Measurements from ENCODE around the gene OLIG2.

OLIG2 gene

DNA sequence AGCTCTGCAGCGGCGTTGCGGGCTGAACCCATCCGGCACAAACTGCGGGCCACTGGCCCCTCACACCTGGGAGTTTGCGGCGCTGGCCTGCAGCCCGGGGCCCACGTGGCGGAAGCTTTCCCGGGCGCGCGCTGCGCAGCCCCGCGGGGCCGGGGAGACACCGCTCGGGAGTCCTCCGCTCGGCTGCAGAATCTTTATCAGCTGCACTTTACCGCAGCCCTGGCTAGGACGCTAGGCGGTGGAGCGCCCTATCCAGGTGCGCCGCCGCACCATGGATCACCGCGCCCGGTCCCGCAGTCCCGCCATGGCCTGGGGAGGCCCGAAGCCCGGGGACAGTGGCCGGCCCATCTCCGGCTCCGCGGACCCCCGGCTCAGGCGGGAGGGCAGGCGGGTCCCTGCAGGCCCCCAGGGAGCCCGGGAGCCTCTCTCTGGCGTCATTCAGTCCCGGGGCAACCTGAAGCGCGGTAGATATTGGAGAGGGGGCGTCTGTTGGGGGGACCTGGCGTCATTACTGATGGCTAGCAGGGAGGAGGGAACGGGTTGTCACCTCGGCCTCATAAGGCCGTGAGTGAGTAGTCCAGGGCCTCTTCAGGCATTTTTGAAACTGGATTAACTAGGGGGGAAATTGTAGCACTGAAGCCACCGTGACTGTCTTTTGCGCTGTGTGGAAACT lies 5.7 kb upstream of the OLIG2 start:
- DNase-seq (ENCODE audit: low read depth): no peak

DNA sequence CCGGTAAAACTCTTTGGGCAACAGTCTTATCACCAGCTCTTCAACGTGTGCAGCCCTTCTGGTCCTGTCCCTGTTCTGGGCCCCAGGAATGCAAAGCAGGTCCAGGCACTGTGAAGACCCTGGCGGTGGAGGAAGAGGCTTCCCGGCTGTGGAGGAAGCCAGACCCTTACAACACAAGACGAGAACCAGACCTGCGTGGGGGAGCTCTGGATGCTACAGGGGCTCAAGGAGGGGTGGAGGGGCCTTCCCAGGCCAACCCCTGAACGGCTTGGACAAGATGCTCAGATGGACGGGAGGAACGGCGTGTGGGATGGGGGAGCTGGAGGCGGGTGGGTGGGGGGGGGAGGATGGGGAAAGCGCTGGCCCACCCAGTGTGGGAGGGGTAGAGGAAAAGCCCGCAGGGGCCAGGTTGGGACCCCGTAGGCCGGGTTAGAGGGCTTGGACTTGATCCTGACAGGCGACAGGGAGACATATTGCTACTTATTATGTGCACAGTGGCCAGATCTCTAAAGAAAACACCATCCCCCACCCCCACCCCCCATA lies 5.1 kb upstream of the OLIG2 start:
- DNase-seq (ENCODE audit: low read depth): no peak

DNA sequence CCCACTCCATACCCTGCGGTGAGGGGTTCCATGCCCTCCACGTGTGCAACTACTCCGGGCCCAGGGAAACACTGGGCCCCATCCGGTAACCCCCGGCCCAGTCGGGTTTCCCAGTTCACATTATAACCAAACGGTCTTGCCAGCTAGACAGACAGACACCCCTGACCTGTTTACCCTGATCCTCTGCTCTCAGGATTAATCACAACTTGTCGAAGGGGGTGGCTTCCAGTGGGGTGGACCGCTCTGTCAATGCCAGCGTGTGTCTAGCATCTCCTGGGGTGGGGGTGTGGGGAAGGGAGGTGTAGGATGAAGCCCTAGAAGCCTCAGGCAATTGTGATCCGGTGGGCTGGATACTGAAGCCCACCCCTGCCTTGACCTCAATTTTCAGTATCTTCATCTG lies 4.6 kb upstream of the OLIG2 start:
- DNase-seq (ENCODE audit: low read depth): no peak

DNA sequence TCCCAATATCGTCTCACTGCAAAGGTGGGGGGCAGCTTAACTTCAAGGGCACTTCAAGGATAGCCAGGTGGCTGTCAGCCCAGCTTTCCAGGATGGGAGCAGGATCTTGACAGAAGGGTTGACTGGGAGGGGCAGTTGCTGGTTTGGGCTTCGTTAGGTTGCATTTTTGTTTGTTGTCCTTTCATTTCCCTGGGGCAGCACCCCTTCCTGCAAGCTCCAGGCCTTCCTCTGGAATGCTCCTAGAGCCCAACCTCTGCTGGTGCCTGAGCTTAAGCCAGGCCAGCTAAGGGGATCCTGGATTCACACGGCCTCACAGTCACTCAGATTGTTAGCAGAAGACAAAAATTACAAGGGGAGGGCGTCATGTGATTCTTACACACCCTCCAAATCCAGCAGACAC lies 4.1 kb upstream of the OLIG2 start:
- DNase-seq (ENCODE audit: low read depth): no peak

DNA sequence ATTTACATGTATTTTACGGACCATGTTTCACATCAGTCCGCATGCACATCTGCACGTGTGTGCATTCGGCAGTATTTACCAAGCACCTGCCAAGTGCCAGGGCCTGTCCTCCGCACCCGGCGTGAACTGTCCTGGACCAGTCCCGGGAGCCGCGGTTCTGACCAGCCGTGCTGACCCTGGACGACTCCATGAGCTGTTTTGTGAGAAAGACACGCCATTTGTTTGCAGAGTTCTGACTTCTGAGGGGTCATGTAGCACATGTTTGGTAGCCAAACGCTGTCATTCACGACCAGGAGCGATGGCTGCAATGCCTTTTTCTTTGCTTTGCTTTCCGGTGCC lies 3.3 kb upstream of the OLIG2 start:
- DNase-seq (ENCODE audit: low read depth): no peak

DNA sequence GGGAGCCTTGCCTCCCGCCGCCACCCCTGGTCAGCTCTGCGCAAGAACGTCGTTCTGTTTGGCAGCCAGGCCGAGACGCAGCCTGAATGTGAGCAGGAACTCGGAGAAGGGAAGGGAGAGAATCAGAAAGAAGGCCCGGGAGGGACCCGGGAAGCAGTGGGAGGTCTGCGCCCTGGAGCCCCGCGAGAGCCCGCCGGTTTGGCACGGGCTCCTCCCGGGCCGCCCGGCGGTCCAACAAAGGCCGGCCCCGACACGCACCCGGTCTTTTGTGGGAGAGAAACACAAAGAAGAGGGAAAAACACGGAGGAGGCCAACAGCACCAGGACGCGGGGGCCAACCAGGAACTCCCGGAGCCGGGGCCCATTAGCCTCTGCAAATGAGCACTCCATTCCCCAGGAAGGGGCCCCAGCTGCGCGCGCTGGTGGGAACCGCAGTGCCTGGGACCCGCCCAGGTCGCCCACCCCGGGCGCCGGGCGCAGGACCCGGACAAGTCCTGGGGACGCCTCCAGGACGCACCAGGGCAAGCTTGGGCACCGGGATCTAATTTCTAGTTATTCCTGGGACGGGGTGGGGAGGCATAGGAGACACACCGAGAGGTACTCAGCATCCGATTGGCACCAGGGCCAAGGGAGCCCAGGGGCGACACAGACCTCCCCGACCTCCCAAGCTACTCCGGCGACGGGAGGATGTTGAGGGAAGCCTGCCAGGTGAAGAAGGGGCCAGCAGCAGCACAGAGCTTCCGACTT lies 2.7 kb upstream of the OLIG2 start:
- DNase-seq (ENCODE audit: low read depth): no peak

DNA sequence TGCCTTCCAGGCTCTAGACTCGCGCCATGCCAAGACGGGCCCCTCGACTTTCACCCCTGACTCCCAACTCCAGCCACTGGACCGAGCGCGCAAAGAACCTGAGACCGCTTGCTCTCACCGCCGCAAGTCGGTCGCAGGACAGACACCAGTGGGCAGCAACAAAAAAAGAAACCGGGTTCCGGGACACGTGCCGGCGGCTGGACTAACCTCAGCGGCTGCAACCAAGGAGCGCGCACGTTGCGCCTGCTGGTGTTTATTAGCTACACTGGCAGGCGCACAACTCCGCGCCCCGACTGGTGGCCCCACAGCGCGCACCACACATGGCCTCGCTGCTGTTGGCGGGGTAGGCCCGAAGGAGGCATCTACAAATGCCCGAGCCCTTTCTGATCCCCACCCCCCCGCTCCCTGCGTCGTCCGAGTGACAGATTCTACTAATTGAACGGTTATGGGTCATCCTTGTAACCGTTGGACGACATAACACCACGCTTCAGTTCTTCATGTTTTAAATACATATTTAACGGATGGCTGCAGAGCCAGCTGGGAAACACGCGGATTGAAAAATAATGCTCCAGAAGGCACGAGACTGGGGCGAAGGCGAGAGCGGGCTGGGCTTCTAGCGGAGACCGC lies 2.0 kb upstream of the OLIG2 start:
- DNase-seq (ENCODE audit: low read depth): no peak

DNA sequence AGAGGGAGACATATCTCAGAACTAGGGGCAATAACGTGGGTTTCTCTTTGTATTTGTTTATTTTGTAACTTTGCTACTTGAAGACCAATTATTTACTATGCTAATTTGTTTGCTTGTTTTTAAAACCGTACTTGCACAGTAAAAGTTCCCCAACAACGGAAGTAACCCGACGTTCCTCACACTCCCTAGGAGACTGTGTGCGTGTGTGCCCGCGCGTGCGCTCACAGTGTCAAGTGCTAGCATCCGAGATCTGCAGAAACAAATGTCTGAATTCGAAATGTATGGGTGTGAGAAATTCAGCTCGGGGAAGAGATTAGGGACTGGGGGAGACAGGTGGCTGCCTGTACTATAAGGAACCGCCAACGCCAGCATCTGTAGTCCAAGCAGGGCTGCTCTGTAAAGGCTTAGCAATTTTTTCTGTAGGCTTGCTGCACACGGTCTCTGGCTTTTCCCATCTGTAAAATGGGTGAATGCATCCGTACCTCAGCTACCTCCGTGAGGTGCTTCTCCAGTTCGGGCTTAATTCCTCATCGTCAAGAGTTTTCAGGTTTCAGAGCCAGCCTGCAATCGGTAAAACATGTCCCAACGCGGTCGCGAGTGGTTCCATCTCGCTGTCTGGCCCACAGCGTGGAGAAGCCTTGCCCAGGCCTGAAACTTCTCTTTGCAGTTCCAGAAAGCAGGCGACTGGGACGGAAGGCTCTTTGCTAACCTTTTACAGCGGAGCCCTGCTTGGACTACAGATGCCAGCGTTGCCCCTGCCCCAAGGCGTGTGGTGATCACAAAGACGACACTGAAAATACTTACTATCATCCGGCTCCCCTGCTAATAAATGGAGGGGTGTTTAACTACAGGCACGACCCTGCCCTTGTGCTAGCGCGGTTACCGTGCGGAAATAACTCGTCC lies 1.3 kb upstream of the OLIG2 start:
- DNase-seq (ENCODE audit: low read depth): no peak

DNA sequence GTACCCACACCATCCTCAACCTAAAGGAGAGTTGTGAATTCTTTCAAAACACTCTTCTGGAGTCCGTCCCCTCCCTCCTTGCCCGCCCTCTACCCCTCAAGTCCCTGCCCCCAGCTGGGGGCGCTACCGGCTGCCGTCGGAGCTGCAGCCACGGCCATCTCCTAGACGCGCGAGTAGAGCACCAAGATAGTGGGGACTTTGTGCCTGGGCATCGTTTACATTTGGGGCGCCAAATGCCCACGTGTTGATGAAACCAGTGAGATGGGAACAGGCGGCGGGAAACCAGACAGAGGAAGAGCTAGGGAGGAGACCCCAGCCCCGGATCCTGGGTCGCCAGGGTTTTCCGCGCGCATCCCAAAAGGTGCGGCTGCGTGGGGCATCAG lies 638 bp upstream of the OLIG2 start:
- no peak for DNase-seq (ENCODE audit: low read depth)

DNA sequence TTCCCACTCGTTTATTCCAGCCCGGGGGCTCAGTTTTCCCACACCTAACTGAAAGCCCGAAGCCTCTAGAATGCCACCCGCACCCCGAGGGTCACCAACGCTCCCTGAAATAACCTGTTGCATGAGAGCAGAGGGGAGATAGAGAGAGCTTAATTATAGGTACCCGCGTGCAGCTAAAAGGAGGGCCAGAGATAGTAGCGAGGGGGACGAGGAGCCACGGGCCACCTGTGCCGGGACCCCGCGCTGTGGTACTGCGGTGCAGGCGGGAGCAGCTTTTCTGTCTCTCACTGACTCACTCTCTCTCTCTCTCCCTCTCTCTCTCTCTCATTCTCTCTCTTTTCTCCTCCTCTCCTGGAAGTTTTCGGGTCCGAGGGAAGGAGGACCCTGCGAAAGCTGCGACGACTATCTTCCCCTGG lies 716 bp downstream of the OLIG2 start:
- DNase-seq (ENCODE audit: low read depth): no peak

DNA sequence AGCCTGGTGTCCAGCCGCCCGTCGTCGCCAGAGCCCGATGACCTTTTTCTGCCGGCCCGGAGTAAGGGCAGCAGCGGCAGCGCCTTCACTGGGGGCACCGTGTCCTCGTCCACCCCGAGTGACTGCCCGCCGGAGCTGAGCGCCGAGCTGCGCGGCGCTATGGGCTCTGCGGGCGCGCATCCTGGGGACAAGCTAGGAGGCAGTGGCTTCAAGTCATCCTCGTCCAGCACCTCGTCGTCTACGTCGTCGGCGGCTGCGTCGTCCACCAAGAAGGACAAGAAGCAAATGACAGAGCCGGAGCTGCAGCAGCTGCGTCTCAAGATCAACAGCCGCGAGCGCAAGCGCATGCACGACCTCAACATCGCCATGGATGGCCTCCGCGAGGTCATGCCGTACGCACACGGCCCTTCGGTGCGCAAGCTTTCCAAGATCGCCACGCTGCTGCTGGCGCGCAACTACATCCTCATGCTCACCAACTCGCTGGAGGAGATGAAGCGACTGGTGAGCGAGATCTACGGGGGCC lies 1.2 kb downstream of the OLIG2 start:
- no peak for DNase-seq (ENCODE audit: low read depth)

DNA sequence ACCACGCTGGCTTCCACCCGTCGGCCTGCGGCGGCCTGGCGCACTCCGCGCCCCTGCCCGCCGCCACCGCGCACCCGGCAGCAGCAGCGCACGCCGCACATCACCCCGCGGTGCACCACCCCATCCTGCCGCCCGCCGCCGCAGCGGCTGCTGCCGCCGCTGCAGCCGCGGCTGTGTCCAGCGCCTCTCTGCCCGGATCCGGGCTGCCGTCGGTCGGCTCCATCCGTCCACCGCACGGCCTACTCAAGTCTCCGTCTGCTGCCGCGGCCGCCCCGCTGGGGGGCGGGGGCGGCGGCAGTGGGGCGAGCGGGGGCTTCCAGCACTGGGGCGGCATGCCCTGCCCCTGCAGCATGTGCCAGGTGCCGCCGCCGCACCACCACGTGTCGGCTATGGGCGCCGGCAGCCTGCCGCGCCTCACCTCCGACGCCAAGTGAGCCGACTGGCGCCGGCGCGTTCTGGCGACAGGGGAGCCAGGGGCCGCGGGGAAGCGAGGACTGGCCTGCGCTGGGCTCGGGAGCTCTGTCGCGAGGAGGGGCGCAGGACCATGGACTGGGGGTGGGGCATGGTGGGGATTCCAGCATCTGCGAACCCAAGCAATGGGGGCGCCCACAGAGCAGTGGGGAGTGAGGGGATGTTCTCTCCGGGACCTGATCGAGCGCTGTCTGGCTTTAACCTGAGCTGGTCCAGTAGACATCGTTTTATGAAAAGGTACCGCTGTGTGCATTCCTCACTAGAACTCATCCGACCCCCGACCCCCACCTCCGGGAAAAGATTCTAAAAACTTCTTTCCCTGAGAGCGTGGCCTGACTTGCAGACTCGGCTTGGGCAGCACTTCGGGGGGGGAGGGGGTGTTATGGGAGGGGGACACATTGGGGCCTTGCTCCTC lies 1.9 kb downstream of the OLIG2 start:
- DNase-seq (ENCODE audit: low read depth): no peak

DNA sequence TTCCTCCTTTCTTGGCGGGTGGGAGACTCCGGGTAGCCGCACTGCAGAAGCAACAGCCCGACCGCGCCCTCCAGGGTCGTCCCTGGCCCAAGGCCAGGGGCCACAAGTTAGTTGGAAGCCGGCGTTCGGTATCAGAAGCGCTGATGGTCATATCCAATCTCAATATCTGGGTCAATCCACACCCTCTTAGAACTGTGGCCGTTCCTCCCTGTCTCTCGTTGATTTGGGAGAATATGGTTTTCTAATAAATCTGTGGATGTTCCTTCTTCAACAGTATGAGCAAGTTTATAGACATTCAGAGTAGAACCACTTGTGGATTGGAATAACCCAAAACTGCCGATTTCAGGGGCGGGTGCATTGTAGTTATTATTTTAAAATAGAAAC lies 2.5 kb downstream of the OLIG2 start:
- DNase-seq (ENCODE audit: low read depth): no peak

DNA sequence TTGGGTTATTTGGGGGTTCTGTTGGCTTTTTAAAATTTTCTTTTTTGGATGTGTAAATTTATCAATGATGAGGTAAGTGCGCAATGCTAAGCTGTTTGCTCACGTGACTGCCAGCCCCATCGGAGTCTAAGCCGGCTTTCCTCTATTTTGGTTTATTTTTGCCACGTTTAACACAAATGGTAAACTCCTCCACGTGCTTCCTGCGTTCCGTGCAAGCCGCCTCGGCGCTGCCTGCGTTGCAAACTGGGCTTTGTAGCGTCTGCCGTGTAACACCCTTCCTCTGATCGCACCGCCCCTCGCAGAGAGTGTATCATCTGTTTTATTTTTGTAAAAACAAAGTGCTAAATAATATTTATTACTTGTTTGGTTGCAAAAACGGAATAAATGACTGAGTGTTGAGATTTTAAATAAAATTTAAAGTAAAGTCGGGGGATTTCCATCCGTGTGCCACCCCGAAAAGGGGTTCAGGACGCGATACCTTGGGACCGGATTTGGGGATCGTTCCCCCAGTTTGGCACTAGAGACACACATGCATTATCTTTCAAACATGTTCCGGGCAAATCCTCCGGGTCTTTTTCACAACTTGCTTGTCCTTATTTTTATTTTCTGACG lies 3.1 kb downstream of the OLIG2 start:
- DNase-seq (ENCODE audit: low read depth): peak; percentile 25

DNA sequence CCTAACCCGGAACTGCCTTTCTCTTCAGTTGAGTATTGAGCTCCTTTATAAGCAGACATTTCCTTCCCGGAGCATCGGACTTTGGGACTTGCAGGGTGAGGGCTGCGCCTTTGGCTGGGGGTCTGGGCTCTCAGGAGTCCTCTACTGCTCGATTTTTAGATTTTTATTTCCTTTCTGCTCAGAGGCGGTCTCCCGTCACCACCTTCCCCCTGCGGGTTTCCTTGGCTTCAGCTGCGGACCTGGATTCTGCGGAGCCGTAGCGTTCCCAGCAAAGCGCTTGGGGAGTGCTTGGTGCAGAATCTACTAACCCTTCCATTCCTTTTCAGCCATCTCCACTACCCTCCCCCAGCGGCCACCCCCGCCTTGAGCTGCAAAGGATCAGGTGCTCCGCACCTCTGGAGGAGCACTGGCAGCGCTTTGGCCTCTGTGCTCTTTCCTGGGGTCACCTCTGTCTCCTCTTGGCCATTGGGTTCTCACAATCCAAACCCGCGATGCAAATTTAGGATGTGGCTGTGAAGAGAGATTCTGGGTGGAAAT lies 3.7 kb downstream of the OLIG2 start:
- no peak for DNase-seq (ENCODE audit: low read depth)

DNA sequence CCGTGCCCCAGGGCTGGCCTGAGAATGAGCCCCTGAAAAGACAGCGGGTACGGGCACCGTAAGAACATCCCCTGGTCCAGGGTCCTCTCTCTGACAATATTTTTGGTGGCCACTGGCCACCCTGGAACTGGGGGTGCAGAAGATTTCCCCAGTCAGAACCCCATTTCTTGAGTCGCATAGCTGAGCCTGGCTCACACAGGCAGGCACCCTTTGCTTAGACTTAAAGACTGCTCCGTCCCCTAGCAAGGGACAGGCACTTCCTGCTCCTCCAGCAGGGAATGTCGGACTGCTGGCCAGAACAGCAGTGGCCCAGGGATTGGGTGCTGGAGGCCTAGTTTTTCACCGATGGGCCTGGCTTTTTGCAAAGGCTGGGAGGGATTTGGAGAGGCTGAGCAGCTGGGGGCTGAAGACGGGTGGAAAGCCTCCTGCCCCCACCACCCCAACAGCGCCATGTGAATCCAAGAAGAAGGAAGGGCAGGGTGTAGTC lies 4.3 kb downstream of the OLIG2 start:
- DNase-seq (ENCODE audit: low read depth): no peak

DNA sequence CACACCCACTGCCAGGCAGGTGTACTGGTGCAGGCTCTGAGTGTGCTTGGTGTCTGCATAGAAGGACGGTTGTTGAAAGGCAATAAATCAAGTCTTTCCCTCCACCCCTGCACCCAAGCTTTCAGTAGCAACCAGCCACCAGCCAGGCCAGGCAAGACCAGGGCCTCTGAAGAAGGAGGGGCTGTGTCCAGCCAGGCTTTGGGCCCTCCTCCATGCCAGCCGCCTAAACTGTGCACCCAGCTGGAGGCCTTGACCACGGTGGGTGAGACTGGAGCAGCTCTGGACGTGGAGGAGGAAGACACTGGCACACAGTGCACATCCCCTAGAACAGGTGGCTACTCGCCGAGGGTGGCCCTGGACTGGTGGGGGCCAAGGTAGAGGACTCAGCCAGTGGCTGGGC lies 4.9 kb downstream of the OLIG2 start:
- DNase-seq (ENCODE audit: low read depth): no peak

DNA sequence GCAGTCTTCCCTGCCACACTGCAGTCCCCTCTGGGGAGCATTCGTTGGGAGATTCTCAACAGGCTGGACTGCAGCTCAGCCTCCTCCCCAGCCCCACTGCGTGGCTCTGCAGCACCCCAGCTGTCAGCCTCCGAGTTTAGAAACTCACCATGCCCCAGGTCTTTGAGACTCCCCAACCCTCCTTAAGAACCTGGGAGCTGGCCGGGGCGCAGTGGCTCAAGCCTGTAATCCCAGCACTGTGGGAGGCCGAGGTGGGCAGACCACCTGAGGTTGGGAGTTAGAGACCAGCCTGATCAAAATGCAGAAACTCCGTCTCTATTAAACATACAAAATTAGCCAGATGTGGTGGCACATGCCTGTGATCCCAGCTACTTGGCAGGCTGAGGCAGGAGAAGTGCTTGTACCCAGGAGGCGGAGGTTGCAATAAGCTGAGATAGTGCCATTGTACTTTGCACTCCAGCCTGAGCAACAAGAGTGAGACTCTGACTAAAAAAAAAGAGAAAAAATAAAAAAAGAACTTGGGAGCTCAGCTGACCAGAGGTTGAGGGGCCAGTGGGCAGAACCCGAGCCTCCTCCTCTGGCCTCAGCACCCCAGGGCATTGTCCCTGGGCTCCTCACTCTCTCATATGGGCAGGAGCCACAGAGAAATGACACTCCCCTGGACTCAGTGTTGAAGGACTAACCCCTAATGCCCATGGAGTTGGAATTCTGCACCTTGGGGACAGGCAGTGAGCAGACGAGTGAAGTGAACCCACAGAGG lies 5.6 kb downstream of the OLIG2 start:
- DNase-seq (ENCODE audit: low read depth): no peak

DNA sequence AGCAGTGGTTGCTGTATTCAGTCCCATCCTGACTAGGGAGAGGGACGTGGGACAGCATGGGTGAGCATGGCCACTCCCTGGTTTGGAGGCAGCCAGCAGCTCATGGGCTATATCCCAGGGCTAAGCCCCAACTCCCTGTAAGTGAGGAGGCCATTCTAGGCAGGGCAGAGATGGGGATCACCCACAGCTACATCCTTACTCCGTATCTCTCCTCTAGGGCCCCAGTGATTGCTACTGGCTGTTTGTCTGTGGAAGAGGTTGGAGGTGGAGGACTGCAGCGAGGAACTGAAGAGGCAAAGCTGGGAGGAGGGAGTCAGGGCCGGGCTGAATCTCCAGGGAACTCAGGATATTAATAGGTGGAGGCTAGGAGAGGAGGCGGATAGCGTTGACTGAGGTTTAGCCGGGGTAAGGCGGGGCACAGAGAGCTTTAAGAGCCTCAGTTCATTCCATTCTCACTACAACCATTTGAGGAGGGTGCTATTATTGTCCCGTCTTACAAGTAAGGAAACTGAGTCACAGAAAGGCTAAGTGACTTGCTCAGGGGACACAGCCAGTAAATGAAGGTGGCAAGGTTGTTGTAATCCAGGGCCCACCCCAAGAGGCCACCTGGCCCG lies 6.8 kb downstream of the OLIG2 start:
- DNase-seq (ENCODE audit: low read depth): no peak
